ENCODE results near the gene APBA1.

The APBA1 gene

GRCh38 chr9:69486498-69486897, 185.7 kb downstream of the APBA1 start:
- no peaks in the 10 kb centered on the region for H3K9me3 ChIP-seq (ENCODE audit: control insufficient read depth, insufficient read depth, low read length)
- H3K27ac ChIP-seq (ENCODE audit: low read depth, low read length), result no peak overlapping the region
- H3K79me2 ChIP-seq (ENCODE audit: control insufficient read depth, low read length), result no peaks in the 10 kb centered on the region
- no peaks in the 10 kb centered on the region for H4K20me1 ChIP-seq (ENCODE audit: control insufficient read depth, insufficient read depth, low read depth, low read length)
- H3K36me3 ChIP-seq (ENCODE audit: control insufficient read depth, low read length), result no peaks in the 10 kb centered on the region
- H3K9me2 ChIP-seq (replicated peaks; ENCODE audit: control insufficient read depth, low read length), result no peaks in the 10 kb centered on the region
- TF ChIP-seq EZH2phosphoT487 (IDR thresholded peaks at IDR 0.05; ENCODE audit: borderline replicate concordance, low read length), result no peak
- TF ChIP-seq, protein P1, sequence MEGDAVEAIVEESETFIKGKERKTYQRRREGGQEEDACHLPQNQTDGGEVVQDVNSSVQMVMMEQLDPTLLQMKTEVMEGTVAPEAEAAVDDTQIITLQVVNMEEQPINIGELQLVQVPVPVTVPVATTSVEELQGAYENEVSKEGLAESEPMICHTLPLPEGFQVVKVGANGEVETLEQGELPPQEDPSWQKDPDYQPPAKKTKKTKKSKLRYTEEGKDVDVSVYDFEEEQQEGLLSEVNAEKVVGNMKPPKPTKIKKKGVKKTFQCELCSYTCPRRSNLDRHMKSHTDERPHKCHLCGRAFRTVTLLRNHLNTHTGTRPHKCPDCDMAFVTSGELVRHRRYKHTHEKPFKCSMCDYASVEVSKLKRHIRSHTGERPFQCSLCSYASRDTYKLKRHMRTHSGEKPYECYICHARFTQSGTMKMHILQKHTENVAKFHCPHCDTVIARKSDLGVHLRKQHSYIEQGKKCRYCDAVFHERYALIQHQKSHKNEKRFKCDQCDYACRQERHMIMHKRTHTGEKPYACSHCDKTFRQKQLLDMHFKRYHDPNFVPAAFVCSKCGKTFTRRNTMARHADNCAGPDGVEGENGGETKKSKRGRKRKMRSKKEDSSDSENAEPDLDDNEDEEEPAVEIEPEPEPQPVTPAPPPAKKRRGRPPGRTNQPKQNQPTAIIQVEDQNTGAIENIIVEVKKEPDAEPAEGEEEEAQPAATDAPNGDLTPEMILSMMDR (IDR thresholded peaks at IDR 0.05; ENCODE audit: low read depth, low read length, poor library complexity, severe bottlenecking), result no peak
- H3K27me3 ChIP-seq (ENCODE audit: control insufficient read depth, low read length), result no peaks in the 10 kb centered on the region
- H3F3A ChIP-seq (ENCODE audit: control insufficient read depth, insufficient read depth), result no peaks in the 10 kb centered on the region
- H3K4me1 ChIP-seq (ENCODE audit: control insufficient read depth, low read length), result no peaks in the 10 kb centered on the region
- no peak overlapping the region for H3K4me3 ChIP-seq (ENCODE audit: low read length)
- no peak overlapping the region for H3K4me2 ChIP-seq (ENCODE audit: low read length)

- Histone ChIP-seq H3F3A (ENCODE audit: control insufficient read depth, insufficient read depth) (no peaks in the 10 kb centered on the region), H3K9me3 (ENCODE audit: control insufficient read depth, insufficient read depth, low read length) (no peaks in the 10 kb centered on the region), H3K4me1 (ENCODE audit: control insufficient read depth, low read length) (no peaks in the 10 kb centered on the region), H3K79me2 (ENCODE audit: control insufficient read depth, low read length) (no peaks in the 10 kb centered on the region), H4K20me1 (ENCODE audit: control insufficient read depth, insufficient read depth, low read depth, low read length) (no peaks in the 10 kb centered on the region), H3K27me3 (ENCODE audit: control insufficient read depth, low read length) (no peaks in the 10 kb centered on the region), H3K9me2 (replicated peaks; ENCODE audit: control insufficient read depth, low read length) (no peaks in the 10 kb centered on the region), H3K4me2 (ENCODE audit: low read length) (no peak overlapping the region), H3K4me3 (ENCODE audit: low read length) (no peak overlapping the region), H3K27ac (ENCODE audit: low read depth, low read length) (no peak overlapping the region), H3K36me3 (ENCODE audit: control insufficient read depth, low read length) (no peaks in the 10 kb centered on the region)
- TF ChIP-seq EZH2phosphoT487 (IDR thresholded peaks at IDR 0.05; ENCODE audit: borderline replicate concordance, low read length), result no peak
- TF ChIP-seq, protein P1 (IDR thresholded peaks at IDR 0.05; ENCODE audit: low read depth, low read length, poor library complexity, severe bottlenecking), result no peak
These were observed 186.7 kb downstream of the APBA1 start for GRCh38 chr9:69485466-69485865.

DNA sequence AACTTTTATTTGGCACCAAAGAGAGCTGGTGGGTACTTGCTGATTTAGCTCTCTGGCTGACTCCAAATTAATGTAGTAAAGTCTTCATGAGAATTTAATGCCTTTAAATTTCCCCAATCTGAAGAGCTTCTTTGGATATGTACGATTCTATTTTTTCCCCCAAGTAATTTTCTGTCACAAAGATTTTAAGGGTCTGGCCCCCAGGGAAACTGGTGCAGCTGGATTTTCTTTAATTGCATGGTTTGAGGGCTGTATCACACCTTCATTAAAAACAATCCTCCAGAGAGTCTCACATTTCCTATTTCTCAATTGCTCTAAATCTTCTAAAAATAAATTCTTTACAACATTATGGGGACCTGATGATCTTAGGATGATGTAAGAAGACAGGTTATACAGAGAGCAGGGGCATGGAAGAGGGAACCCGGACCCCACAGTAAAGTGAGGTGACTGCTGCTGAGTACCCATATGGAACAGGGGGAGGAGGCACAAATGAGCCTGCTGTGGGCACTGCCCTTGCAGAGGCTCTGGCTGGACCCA, 188.2 kb downstream of the APBA1 start:
- Histone ChIP-seq H3K4me1 (ENCODE audit: control insufficient read depth, low read length) (no peaks in the 10 kb centered on the region), H3F3A (ENCODE audit: control insufficient read depth, insufficient read depth) (no peaks in the 10 kb centered on the region), H3K9me2 (replicated peaks; ENCODE audit: control insufficient read depth, low read length) (no peaks in the 10 kb centered on the region), H3K27me3 (ENCODE audit: control insufficient read depth, low read length) (no peaks in the 10 kb centered on the region), H4K20me1 (ENCODE audit: control insufficient read depth, insufficient read depth, low read depth, low read length) (no peaks in the 10 kb centered on the region), H3K79me2 (ENCODE audit: control insufficient read depth, low read length) (no peaks in the 10 kb centered on the region), H3K27ac (ENCODE audit: low read depth, low read length) (no peak overlapping the region), H3K36me3 (ENCODE audit: control insufficient read depth, low read length) (no peaks in the 10 kb centered on the region), H3K9me3 (ENCODE audit: control insufficient read depth, insufficient read depth, low read length) (no peaks in the 10 kb centered on the region), H3K4me3 (ENCODE audit: low read length) (no peak overlapping the region), H3K4me2 (ENCODE audit: low read length) (no peak overlapping the region)
- TF ChIP-seq, protein P1 (IDR thresholded peaks at IDR 0.05; ENCODE audit: low read depth, low read length, poor library complexity, severe bottlenecking), result no peak
- no peak for TF ChIP-seq EZH2phosphoT487 (IDR thresholded peaks at IDR 0.05; ENCODE audit: borderline replicate concordance, low read length)
